ENCODE measurements around the gene RPS6KL1.
A peak's percentile ranks its signal among the peaks of the same experiment; 100 is the strongest.

RPS6KL1 gene
- total RNA-seq: 0.70 to 2.0 reads per million in 2 donors

DNA sequence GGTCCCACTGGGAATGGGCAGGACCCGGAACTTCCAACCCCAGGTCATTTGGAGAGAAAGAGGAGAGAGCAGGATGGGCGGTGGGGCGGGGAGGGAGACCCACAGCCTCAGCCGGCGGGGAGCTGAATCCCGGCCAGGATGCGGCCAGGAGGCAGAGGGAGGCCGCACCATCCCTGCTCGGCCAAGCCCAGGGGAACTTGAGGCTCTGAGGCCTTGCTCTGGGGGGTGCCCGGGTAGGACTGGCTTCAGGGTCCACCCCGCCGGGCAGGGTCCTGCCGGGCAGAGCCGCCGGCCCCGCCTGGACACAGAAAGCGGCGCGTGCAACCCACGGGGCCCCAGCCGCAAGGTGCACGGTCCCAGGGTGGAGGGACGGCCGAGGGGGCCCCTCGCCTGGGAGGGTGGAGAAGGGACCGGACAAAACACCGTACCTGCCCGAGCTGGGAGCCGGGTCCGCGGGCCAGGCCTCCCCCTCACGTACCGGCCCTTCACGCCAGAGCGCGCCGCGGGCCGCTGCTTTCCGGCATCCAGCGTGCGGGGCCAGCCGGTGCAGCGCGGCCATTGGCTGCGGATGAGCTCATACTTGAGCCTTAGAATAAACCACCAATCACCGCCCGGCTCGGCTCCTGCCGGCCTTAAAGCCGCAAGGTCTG lies at the start of gene RPS6KL1:
Gene RPS6KL1, minus strand, starts transcription at position 509 of the 650 bp plus-strand sequence. CDS start 1,719 bp downstream, outside the sequence.
- DNase-seq: peak; percentile 49

DNA sequence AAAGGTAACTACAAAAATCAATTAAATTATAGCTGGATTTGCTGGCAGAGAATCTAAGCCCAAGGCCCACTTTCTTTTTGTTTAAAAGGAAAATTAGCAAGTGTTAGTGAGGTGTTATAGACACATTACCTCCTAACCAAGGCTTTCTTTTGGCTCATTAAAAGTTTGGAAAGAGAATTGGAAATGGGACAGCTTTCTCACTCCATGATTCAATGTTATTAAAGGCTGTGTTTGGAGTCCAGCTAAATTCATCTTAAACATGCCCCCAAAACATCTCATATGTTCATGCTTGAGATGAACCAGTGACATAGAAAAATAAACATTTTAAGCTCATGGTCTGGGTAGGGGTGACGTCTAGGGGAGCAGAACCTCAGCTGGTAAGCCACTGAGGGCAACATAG lies 45.8 kb upstream of the RPS6KL1 start:
- no peak for DNase-seq

- no peak for DNase-seq
Observed at GRCh38 chr14:74965486-74966153, 42.6 kb upstream of the RPS6KL1 start.

DNA sequence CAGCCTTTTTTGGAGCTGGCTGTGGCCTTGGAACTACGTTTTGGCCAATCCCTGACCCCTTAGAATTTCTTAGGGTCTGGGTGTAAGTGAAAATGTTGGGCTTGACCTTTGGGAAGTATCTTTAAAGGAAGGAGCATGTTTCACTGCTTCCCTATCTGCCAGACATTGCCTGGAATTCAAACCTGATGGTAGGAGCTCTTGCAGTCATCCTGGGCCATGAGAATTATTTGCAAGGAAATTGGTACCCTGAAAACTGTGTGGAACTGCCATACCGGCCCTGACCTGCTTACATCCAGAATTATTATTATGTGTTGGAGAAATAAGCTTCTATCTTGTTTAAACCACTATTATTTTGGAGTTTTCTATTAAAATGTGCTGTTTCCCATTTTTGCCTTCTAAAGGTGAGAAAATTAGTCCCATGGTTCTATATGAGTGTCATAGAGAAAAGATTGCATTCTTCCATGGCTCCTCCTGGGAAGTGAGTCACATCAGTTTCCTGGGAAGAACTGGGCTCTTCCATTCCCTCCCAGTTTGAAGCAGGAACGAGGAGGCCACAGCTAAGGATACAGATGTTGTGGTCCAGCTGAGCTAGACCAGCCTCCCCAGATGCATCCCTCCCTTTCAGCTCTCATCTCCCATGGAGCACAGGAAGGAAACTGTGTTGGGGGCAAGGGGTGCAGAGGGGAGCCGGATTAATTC lies 41.9 kb upstream of the RPS6KL1 start:
- DNase-seq: no peak

GRCh38 chr14:74963705-74964271 lies 40.7 kb upstream of the RPS6KL1 start:
- DNase-seq: no peak

DNA sequence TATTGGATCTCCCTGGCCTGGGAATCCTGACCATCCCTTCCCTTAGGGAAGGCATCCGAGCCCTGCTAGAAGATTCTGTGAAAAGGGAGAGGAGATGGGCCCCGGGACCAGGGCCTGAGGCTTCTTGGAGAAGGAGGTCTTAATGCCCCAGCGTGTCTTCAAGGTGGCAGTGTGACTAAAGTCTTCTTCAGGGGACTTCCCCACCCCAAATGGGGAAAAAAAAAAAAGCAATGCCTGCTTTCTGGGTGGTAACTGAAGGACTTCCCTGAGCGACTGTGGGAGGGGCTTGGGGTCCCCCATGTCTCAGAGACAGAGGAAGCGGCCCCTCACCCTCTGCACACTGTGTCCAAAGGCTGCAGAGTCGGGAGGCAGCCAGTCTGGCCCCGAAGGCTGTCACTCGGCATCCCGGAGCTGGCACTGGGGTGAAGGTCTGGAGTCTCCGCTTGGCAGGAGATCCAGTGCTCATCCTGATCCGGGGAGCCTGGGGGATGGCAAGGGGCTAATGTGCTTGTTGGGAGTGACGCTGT lies 40.2 kb upstream of the RPS6KL1 start:
- DNase-seq: no peak

GRCh38 chr14:74962493-74962892 lies 39.4 kb upstream of the RPS6KL1 start:
- DNase-seq: no peak

DNA sequence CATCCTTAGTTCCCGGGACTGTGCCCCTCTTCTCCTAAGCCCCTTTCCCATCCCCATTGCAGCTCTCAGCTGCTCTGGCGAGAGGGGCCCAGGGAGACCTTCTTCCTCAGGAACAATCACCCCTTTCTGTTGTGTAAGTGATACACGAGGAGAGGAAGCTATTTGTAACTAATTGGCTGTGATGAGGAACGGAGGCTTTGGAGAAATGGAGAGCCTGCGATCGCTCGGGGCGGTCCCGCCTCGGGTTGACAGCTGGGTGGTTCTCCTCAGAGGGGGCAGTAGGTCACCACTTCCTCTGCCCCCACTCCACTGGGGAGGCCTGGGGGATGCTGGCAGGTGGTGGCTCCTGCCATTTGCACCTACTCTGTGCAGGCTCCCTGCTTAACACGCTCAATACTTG lies 39.0 kb upstream of the RPS6KL1 start:
- no peak for DNase-seq

DNA sequence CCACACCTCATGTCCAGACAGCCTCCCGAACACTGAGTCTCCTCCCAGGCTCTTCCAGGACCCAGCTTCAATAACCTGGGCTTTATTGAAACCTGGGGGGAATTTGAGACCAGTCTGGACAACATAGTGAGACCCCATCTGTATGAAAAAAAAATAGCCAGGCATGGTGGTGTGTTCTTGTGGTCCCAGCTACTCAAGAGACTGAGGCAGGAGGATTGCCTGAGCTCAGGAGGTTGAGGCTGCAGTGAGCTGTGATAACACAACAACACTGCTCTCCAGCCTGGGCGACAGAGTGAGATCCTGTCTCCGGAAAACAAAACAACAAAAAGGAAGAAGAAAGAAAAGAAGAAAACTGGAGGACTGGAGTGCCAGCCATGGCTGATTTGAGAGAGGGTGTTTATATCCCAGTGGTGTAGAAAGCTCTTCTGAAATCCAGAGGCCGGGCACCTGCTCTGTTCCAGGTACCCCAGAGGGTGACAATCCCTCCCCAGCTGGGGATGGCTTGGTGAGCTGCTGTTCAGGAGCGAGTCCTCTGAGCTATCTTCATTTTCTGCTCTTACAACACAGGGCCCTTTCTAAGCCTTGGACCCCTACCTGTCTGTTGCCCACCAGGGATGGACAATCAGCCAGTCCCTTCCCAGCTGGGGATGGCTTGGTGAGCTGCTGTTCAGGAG lies 38.3 kb upstream of the RPS6KL1 start:
- DNase-seq: no peak

- no peak for DNase-seq
Observed at GRCh38 chr14:74960736-74961135, 37.7 kb upstream of the RPS6KL1 start.

GRCh38 chr14:74959596-74960180 lies 36.6 kb upstream of the RPS6KL1 start:
- no peak for DNase-seq

DNA sequence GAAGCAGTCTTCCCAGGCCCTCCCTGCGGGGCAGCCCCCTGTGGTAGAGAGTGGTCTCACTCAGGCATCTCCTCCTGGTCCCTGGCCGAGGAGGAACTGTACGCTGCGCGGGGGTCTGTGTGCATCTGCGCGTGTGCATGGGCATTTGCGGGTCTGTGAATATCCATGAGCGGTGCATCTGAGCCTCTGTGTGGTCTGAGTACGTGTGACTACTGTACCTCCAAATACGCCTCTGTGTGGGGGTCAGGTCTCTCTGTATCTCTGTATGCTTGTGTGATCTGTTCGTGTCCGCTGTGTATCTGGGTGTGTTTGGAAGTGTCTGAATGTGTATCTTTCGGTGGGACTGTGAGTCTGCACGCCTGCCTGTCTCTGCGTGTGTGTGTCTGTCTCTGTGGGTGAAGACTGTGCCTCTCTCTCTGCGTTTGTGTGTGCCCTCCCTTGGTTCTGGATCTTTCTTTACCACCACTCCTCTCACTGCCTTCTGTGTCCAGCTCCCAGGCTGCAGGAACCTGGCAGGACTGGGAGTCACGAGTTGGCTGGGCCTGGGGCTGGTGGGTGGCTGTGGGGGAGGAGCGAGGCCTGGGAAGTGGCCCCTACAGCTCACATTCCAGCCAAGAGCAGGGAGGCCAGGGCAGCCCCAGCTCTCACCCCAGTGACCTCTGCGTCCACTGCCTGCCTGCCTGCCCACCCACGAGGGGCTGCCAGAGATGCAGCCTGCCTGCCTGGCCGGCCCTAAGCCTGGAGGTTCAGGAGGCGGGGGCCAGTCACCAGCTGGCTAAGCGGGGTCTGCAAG lies 33.4 kb upstream of the RPS6KL1 start:
- no peak for DNase-seq

- no peak for DNase-seq
Observed at GRCh38 chr14:74956027-74956279, 32.9 kb upstream of the RPS6KL1 start.

DNA sequence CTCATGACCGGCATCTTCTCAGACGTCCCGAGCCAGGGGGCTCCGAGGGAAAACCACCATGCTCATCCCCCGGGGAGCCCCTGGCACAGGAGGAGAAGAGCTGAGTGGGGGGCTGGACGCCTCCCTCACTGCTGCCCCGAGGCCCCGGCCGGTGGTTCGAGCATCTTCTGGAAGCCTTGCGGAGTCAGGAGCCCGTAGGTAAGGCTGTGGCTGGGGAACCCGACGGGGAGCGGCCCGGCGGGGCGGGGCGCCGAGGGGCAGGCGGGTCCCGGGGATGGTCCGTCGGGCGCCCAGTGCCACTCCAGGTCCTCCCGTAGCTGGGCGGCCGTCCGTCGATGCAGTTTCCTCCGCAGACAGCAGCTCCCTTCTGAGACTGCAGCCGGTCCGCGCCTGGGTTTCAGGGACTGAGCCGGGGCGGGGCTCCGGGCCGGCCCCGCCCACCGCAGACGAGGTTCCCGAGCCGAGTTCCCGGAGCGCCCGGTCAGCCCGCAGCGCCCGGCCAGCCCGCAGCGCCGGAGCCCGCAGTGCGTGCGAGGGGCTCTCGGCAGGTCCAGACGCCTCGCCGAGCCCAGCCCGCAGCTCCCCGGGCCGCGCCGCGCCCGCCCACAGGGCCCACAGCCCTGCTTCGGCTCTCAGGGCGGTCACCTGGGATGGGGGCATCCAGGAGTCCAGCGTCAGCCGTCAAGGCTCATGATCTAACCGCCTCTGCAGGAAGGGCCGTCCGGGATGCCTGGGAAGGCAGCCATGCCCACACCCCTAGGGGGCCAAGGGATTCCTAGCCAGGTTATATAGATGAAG lies 32.4 kb upstream of the RPS6KL1 start, which contains the start of gene PGF:
Gene PGF, minus strand, starts transcription at position 369 of the 798 bp plus-strand sequence. Its CDS starts 355 bp downstream, at position 14.
- no peak for DNase-seq

DNA sequence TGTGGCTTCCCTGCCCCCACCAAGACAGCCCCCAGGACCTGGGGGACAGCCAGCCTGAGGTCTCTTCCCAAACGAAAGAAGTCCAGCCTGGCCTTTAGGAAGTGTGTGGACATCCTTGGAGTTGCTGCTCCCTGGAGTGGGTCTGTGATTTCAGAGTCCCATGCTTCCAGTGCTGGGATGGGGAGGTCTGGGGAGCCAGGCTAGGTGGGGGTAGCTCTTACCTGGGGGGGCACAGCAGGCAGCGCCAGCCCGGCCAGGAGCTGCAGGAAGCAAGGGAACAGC lies 31.8 kb upstream of the RPS6KL1 start:
- DNase-seq: no peak

- no peak for DNase-seq
Observed at GRCh38 chr14:74954232-74954946, 31.3 kb upstream of the RPS6KL1 start.

GRCh38 chr14:74953686-74954085 lies 30.6 kb upstream of the RPS6KL1 start:
- no peak for DNase-seq

DNA sequence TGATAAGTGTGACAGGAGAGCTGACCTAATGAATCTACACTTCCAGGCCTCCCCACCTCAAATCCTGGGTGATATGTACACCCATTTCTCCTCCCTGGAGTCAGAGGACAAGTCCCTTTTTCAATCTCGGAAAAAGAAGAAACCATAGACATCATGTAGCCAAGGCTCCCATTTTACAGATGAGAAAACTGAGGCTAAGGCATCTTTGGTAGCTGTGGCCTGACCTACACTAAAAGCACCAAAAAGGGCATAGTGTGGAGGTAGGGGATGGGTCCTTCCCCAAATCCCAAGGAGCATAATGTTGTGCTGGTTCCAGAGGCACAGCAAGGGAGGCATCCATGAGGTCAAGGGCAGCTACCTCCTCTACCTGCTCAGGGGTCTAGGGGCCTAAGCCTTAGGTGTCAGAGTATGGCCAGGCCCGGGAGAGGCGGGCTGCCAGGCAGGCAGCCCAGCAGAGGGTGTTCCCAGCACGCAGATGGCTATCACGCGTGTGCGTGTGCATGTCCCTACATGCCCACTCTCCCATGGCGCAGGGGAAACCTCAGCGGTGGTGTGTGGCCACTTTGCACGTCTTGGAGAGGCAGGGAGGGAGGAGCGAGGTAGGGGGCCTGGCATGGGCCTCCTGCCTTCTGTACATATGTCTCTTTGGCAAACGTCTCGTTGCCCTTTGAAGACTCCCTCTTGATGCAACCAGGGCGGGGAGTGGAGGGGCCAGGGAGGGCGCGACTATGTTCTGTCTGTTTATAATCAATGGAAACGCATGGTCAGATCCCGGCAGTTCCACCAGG lies 29.8 kb upstream of the RPS6KL1 start:
- DNase-seq: no peak

DNA sequence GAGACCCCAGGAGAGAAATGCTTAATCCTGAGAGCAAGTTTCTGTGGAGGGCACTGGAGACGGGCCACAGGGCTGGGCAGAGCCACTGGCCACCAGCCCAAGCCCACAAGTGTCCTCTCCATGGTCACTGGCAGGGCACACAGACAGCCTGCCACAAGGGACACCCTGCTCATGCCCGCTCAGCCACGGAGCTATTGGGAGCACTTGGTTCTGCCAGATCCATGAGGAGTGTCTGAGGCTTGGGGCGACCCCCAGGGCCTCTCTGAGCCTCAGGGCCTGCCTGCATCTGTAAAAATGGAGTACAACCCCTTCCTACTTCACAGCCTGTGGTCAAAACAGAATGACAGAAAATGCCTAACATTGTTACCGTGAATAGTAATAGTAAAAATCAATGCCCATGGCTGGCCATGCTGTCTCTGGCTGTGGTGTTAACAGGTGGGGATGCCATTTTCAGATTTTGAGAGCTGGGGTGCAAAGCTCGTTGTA lies 29.2 kb upstream of the RPS6KL1 start:
- no peak for DNase-seq
